GM19438 (cell line): ENCODE measurements around the gene ABHD4.
"Not testable (repeated sequence)": the region's sequence is repeated elsewhere in the genome, so short reads cannot be mapped to it uniquely, and the experiment has no call there.

Experiments used
- ATAC-seq: cut with Tn5 transposase; IDR thresholded peaks from one replicate; pipeline ENCODE4 v1.9.1; 2021; ENCODE audit warnings: low read depth; ENCODE audit not compliant: unreplicated experiment

ABHD4 gene

GRCh38 chr14:22622255-22622654, 24.2 kb downstream of the ABHD4 start:
- no peak for ATAC-seq

GRCh38 chr14:22623047-22623446, 24.9 kb downstream of the ABHD4 start:
- ATAC-seq: no peak

GRCh38 chr14:22626590-22626989, 28.5 kb downstream of the ABHD4 start:
- ATAC-seq: no peak

- no peak for ATAC-seq
Measured at GRCh38 chr14:22627506-22628263, 29.6 kb downstream of the ABHD4 start.

GRCh38 chr14:22629361-22629760, 31.3 kb downstream of the ABHD4 start:
- no peak for ATAC-seq

- ATAC-seq: no peak
Measured at GRCh38 chr14:22630066-22630465, 32.0 kb downstream of the ABHD4 start.

- no peak for ATAC-seq
Measured at GRCh38 chr14:22630486-22630885, 32.4 kb downstream of the ABHD4 start.

- no peak for ATAC-seq
Measured at GRCh38 chr14:22634233-22634900, 36.3 kb downstream of the ABHD4 start.

GRCh38 chr14:22635980-22636379, 37.9 kb downstream of the ABHD4 start:
- not testable (repeated sequence) for ATAC-seq

GRCh38 chr14:22640192-22640591, 42.1 kb downstream of the ABHD4 start:
- no peak for ATAC-seq

- ATAC-seq: no peak
Measured at GRCh38 chr14:22641846-22642245, 43.7 kb downstream of the ABHD4 start.

- ATAC-seq: no peak
Measured at GRCh38 chr14:22644305-22644635, 46.2 kb downstream of the ABHD4 start, which contains the start of gene OR6J1. TSS of gene OR6J1 (minus strand) at chr14:22644352. CDS start at chr14:22634811, 9,541 bp downstream.

GRCh38 chr14:22646570-22647254, 48.6 kb downstream of the ABHD4 start:
- no peak for ATAC-seq

- no peak for ATAC-seq
Measured at GRCh38 chr14:22648506-22648905, 50.4 kb downstream of the ABHD4 start.

- no peak for ATAC-seq
Measured at GRCh38 chr14:22650046-22650739, 52.1 kb downstream of the ABHD4 start.

- ATAC-seq: no peak
Measured at GRCh38 chr14:22650960-22651521, 52.9 kb downstream of the ABHD4 start.

GRCh38 chr14:22651586-22651985, 53.5 kb downstream of the ABHD4 start:
- ATAC-seq: no peak

- ATAC-seq: no peak
Measured at GRCh38 chr14:22653012-22653621, 55.0 kb downstream of the ABHD4 start.

GRCh38 chr14:22656226-22656625, 58.1 kb downstream of the ABHD4 start:
- no peak for ATAC-seq
